Suprapubic skin (tissue), 4 donors: ENCODE data around the gene IL24. TPM values are rescaled to one million over a fixed set of nuclear protein-coding genes. Genes with fewer than 3 reads are reported as not detected.

ENCODE experiments used
- DNase-seq, 2 donors: peaks; one replicate each; pipeline ENCODE4 v3.0.0-alpha.2; 2019; ENCODE audit warnings: low spot score in 2 of 2
- H3K27ac ChIP-seq: fragments of 200-600 bp; sonication (generic); one replicate; pipeline ENCODE4 v1.5.1; 2019
- H3K27me3 ChIP-seq: fragments of 200-600 bp; sonication (generic); one replicate; pipeline ENCODE4 v1.5.1; 2019
- H3K36me3 ChIP-seq: fragments of 200-600 bp; sonication (generic); one replicate; pipeline ENCODE4 v1.5.1; 2019
- H3K4me1 ChIP-seq: fragments of 200-600 bp; sonication (generic); one replicate; pipeline ENCODE4 v1.5.1; 2019
- H3K4me3 ChIP-seq: fragments of 200-600 bp; sonication (generic); one replicate; pipeline ENCODE4 v1.5.1; 2019; ENCODE audit warnings: mild to moderate bottlenecking
- H3K9me3 ChIP-seq: fragments of 200-600 bp; sonication (generic); one replicate; pipeline ENCODE4 v1.5.1; 2019
- CTCF ChIP-seq, 2 donors: fragments of 200-600 bp in 1 of 2; fragments of 450-650 bp in 1 of 2; sonication (generic) in 1 of 2; IDR thresholded peaks; one replicate each; pipeline ENCODE4 v1.5.1; 2016 to 2019; ENCODE audit warnings: antibody characterized with exemption in 2 of 2, mild to moderate bottlenecking in 1 of 2, moderate library complexity in 1 of 2
- EP300 ChIP-seq: sonication (generic); formaldehyde crosslinking; IDR thresholded peaks from one replicate; pipeline ENCODE4 v1.6.1; 2017; ENCODE audit warnings: antibody characterized with exemption
- POLR2A ChIP-seq, 2 donors: fragments of 450-650 bp; IDR thresholded peaks; one replicate each; pipeline ENCODE4 v1.6.1; 2017; ENCODE audit warnings: antibody characterized with exemption in 2 of 2, mild to moderate bottlenecking in 2 of 2, moderate library complexity in 2 of 2
- POLR2AphosphoS5 ChIP-seq, 3 donors: sonication (generic); formaldehyde crosslinking; IDR thresholded peaks; one replicate each; pipeline ENCODE4 v1.6.1; 2017; ENCODE audit warnings: antibody characterized with exemption in 3 of 3
- WGBS: methylation state at CpG from one replicate; pipeline ENCODE4 v1.1.5; 2018; 5-methylcytosine and 5-hydroxymethylcytosine counted together
- total RNA-seq, 4 donors: library from RNA; depleted of rRNA; stranded (reverse); fragments of >200 nt; gene quantifications; one replicate each; pipeline ENCODE4 v1.1.0, GENCODE V29; 2016

Gene IL24
- total RNA-seq, 4 donors from 2014 or later, result not detected

DNA sequence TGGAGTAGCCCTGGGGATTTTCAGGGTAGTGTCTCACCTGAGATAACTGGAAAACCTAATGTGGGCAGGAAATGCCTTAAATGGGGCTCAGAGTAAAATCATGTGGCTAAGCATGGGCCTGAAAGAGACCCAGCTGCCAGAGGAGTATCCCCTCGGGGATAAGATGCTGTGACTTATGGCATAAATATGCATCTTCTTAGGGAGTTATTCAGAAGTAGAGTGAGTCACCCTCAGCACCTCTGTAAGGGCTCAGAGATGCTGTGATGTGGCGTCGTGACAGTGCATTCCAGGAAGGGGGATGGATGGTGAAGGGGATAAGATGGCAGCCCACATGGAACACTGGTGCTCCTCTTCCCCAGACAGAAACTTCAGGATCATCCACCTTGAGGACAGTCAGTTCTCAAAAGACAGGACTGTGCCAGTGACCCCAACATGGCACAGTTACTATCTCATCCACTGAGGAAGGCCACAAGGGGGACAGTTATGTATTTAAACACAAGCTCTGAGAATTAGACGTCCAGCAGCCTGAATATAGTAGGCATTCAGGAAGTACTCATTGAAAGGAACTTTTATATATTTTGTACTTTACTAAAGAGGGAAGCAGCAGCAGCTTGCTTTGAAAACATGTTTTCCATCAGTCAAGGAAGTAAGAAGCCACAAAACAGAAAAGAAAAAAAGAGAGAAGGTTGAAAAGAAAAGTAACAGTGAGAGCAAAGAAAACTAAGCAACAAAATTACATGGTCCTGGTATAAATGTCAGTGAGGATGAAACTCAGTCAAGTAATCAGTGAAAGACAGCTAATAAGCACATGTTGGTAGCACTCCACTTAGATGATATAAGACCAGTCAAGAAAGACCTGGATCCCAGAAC, 8.3 kb downstream of the IL24 start:
- no peaks in the 10 kb centered on the region for H3K9me3 ChIP-seq
- H3K4me3 ChIP-seq, result no peak overlapping the region
- H3K27ac ChIP-seq, result no peak overlapping the region
- 54% methylated on average over 4 of the region's 4 CpGs for WGBS
- DNase-seq, result peak in 1 of 2 donors; percentile 16
- H3K4me1 ChIP-seq, result peaks cover 20% of the 10 kb centered on the region
- peaks cover 29% of the 10 kb centered on the region for H3K27me3 ChIP-seq
- TF ChIP-seq EP300 (no peak), CTCF (IDR thresholded peaks at IDR 0.05) (no peak), POLR2A (IDR thresholded peaks at IDR 0.05) (no peak), POLR2AphosphoS5 (IDR thresholded peaks at IDR 0.05) (no peak)
- no peaks in the 10 kb centered on the region for H3K36me3 ChIP-seq

GRCh38 chr1:206907304-206907991, 10.2 kb downstream of the IL24 start:
- no peak overlapping the region for H3K4me3 ChIP-seq
- peak in 1 of 2 donors; percentile 76 for DNase-seq
- no peak overlapping the region for H3K27ac ChIP-seq
- WGBS, result 92% methylated on average over 20 of the region's 23 CpGs
- H3K4me1 ChIP-seq, result peaks cover 24% of the 10 kb centered on the region
- H3K27me3 ChIP-seq, result peaks cover 23% of the 10 kb centered on the region
- H3K9me3 ChIP-seq, result no peaks in the 10 kb centered on the region
- no peak for TF ChIP-seq POLR2AphosphoS5 (IDR thresholded peaks at IDR 0.05)
- TF ChIP-seq EP300, result no peak
- no peak for TF ChIP-seq POLR2A (IDR thresholded peaks at IDR 0.05)
- no peak for TF ChIP-seq CTCF (IDR thresholded peaks at IDR 0.05)
- H3K36me3 ChIP-seq, result no peaks in the 10 kb centered on the region

DNA sequence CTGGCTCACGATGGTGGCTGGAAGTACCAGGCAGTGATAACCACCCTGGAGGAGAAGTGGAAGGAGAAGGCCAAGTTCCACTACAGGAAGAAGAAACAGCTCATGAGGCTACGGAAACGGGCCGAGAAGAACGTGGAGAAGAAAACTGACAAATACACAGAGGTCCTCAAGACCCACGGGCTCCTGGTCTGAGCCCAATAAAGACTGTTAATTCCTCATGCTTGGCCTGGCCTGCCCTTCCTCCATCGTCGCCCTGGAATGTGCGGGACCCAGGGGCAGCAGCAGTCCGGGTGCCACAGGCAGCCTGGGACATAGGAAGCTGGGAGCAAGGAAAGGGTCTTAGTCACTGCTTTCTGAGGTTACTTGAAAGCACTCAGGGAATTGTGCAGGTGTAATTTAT, 10.8 kb downstream of the IL24 start:
- peaks cover 24% of the 10 kb centered on the region for H3K4me1 ChIP-seq
- no peak overlapping the region for H3K4me3 ChIP-seq
- no peaks in the 10 kb centered on the region for H3K9me3 ChIP-seq
- 84% methylated on average over 10 of the region's 10 CpGs for WGBS
- TF ChIP-seq EP300 (no peak), CTCF (IDR thresholded peaks at IDR 0.05) (no peak), POLR2A (IDR thresholded peaks at IDR 0.05) (no peak), POLR2AphosphoS5 (IDR thresholded peaks at IDR 0.05) (no peak)
- no peak overlapping the region for H3K27ac ChIP-seq
- peak in 1 of 2 donors; percentile 69 for DNase-seq
- H3K27me3 ChIP-seq, result peaks cover 23% of the 10 kb centered on the region
- no peaks in the 10 kb centered on the region for H3K36me3 ChIP-seq

- Histone ChIP-seq H3K9me3 (no peaks in the 10 kb centered on the region), H3K27ac (peak overlapping the region; percentile 68), H3K4me1 (peaks cover 24% of the 10 kb centered on the region), H3K36me3 (no peaks in the 10 kb centered on the region), H3K4me3 (peak overlapping the region; percentile 50), H3K27me3 (peaks cover 23% of the 10 kb centered on the region)
- peak; percentile 80 for DNase-seq
- TF ChIP-seq EP300, result peak; percentile 19
- TF ChIP-seq CTCF (IDR thresholded peaks at IDR 0.05), result no peak
- TF ChIP-seq POLR2AphosphoS5 (IDR thresholded peaks at IDR 0.05), result peak in 1 of 3 donors; percentile 48
- TF ChIP-seq POLR2A (IDR thresholded peaks at IDR 0.05), result no peak
- 2% methylated on average over 16 of the region's 69 CpGs for WGBS
Observed at GRCh38 chr1:206909161-206909882, 12.1 kb downstream of the IL24 start.
